ENCODE results near the gene NUDT1. TPM values are rescaled to one million over a fixed set of nuclear protein-coding genes. Genes with fewer than 3 reads are reported as not detected.

NUDT1 gene
- total RNA-seq, 1 experiment from 2014 or later, result 27.2 TPM

DNA sequence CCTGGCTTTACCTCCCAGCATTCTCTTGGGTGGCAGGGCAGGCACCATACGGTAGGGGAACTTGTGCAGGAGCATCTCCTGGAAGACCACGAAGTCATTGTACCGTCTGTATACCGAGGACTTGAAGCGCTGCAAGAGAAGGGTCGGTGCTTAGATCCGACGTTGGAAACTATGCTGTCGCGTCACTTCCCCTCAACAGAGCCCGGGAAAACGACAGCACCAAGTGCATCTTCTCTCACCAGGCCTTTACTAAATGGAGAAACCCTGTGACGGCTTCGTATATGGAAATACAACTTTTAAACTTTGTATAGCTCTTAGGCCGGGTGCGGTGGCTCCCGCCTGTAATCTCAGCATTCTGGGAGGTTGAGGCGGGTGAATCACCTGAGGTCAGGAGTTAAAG lies 33.1 kb downstream of the NUDT1 start:
- Mint-ChIP-seq H3K36me3 (ENCODE audit: insufficient read depth, unreplicated experiment) (peaks cover 20% of the 10 kb centered on the region), H3K4me1 (ENCODE audit: insufficient read depth, unreplicated experiment) (no peaks in the 10 kb centered on the region), H3K9me3 (ENCODE audit: unreplicated experiment) (no peaks in the 10 kb centered on the region), H3K27ac (ENCODE audit: low read depth, unreplicated experiment) (no peak overlapping the region), H3K4me3 (ENCODE audit: unreplicated experiment) (no peak overlapping the region), H3K27me3 (ENCODE audit: insufficient read depth, unreplicated experiment) (no peaks in the 10 kb centered on the region)
- ChIA-PET POLR2A (no interaction called here), CTCF (no interaction called here)
- no peak for TF ChIP-seq CTCF (IDR thresholded peaks at IDR 0.05; ENCODE audit: unreplicated experiment)
- DNase-seq (ENCODE audit: unreplicated experiment), result no peak
- intact Hi-C loops (cut with micrococcal nuclease), result no loop called here
- no TSS peak for BruUV-seq (replicated peaks)

- Mint-ChIP-seq H3K27me3 (ENCODE audit: insufficient read depth, unreplicated experiment) (no peaks in the 10 kb centered on the region), H3K36me3 (ENCODE audit: insufficient read depth, unreplicated experiment) (peaks cover 20% of the 10 kb centered on the region), H3K4me1 (ENCODE audit: insufficient read depth, unreplicated experiment) (no peaks in the 10 kb centered on the region), H3K9me3 (ENCODE audit: unreplicated experiment) (no peaks in the 10 kb centered on the region), H3K4me3 (ENCODE audit: unreplicated experiment) (no peak overlapping the region), H3K27ac (ENCODE audit: low read depth, unreplicated experiment) (no peak overlapping the region)
- POLR2A ChIA-PET, result interaction anchor here (0.6 kb wide), 1 partner anchor 54 kb away, joined by 3 read pairs; no protein-coding TSS in a partner anchor
- no TSS peak for BruUV-seq (replicated peaks)
- DNase-seq (ENCODE audit: unreplicated experiment), result no peak
- CTCF ChIA-PET, result no interaction called here
- intact Hi-C loops (cut with micrococcal nuclease), result no loop called here
- TF ChIP-seq CTCF (IDR thresholded peaks at IDR 0.05; ENCODE audit: unreplicated experiment), result no peak
Measured at GRCh38 chr7:2276107-2276506, 34.1 kb downstream of the NUDT1 start.

DNA sequence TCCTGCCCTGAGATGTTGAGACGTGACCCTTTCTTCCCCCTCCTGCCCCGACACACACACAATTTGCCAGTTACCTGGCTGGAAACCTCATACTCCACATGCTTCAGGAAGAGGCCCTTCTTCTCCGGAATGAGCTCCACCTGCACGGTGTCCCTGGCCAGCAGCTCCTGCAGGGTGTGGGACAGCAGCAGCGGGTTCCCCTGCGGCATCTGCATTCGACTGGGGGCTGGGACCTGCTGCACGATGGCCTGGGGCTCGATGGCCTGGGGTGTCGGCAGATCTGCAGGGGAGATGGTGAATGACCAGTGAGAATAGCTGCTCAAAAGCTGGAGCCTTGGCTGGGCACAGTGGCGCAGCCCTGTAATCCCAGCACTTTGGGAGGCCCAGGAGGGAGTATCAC lies 36.0 kb downstream of the NUDT1 start:
- no peaks in the 10 kb centered on the region for H3K27me3 Mint-ChIP-seq (ENCODE audit: insufficient read depth, unreplicated experiment)
- H3K36me3 Mint-ChIP-seq (ENCODE audit: insufficient read depth, unreplicated experiment), result peaks cover 15% of the 10 kb centered on the region
- H3K4me1 Mint-ChIP-seq (ENCODE audit: insufficient read depth, unreplicated experiment), result no peaks in the 10 kb centered on the region
- no TSS peak for BruUV-seq (replicated peaks)
- DNase-seq (ENCODE audit: unreplicated experiment), result no peak
- intact Hi-C loops (cut with micrococcal nuclease), result no loop called here
- POLR2A ChIA-PET, result interaction anchor here (0.7 kb wide), 1 partner anchor 12 kb away, joined by 3 read pairs; no protein-coding TSS in a partner anchor
- no peak overlapping the region for H3K27ac Mint-ChIP-seq (ENCODE audit: low read depth, unreplicated experiment)
- no peak for TF ChIP-seq CTCF (IDR thresholded peaks at IDR 0.05; ENCODE audit: unreplicated experiment)
- CTCF ChIA-PET, result interaction anchor here (0.6 kb wide), 1 partner anchor 877 kb away, joined by 3 read pairs; no protein-coding TSS in a partner anchor
- no peaks in the 10 kb centered on the region for H3K9me3 Mint-ChIP-seq (ENCODE audit: unreplicated experiment)
- no peak overlapping the region for H3K4me3 Mint-ChIP-seq (ENCODE audit: unreplicated experiment)

- no TSS peak for BruUV-seq (replicated peaks)
- TF ChIP-seq CTCF (IDR thresholded peaks at IDR 0.05; ENCODE audit: unreplicated experiment), result no peak
- Mint-ChIP-seq H3K27me3 (ENCODE audit: insufficient read depth, unreplicated experiment) (no peaks in the 10 kb centered on the region), H3K4me1 (ENCODE audit: insufficient read depth, unreplicated experiment) (no peaks in the 10 kb centered on the region), H3K4me3 (ENCODE audit: unreplicated experiment) (no peak overlapping the region), H3K9me3 (ENCODE audit: unreplicated experiment) (no peaks in the 10 kb centered on the region), H3K27ac (ENCODE audit: low read depth, unreplicated experiment) (no peak overlapping the region), H3K36me3 (ENCODE audit: insufficient read depth, unreplicated experiment) (peaks cover 13% of the 10 kb centered on the region)
- DNase-seq (ENCODE audit: unreplicated experiment), result no peak
- intact Hi-C loops (cut with micrococcal nuclease), result no loop called here
- ChIA-PET CTCF (interaction anchor here (0.6 to 0.8 kb wide), 2 partner anchors 9 to 1490 kb away, joined by 3 to 4 read pairs; no protein-coding TSS in a partner anchor), POLR2A (interaction anchor here (0.7 kb wide), 1 partner anchor 13 kb away, joined by 3 read pairs; no protein-coding TSS in a partner anchor)
Measured at GRCh38 chr7:2279896-2280295, 37.9 kb downstream of the NUDT1 start.

All from MCF 10A (cell line).